ENCODE data around the gene LRMDA.

Gene LRMDA

GRCh38 chr10:76152186-76152585 is 720.8 kb downstream of the LRMDA start:
- no peak for DNase-seq

- peak; percentile 76 for DNase-seq
Observed at GRCh38 chr10:76155961-76156360, 724.5 kb downstream of the LRMDA start.

GRCh38 chr10:76160446-76161300 is 729.2 kb downstream of the LRMDA start:
- DNase-seq: no peak

DNA sequence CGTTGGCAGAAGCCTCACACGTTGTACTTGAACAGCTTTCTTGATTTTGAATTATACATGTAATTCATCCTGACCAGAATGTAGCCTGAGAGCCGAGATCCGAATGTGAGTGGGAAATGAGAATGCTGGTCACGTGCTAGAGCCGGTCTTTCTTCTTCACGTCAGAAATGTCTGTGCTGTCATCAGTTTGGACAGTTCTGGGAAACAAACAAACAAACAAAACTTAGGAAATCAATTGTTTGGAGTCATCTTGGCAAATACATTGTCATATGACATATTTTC is 729.8 kb downstream of the LRMDA start:
- DNase-seq: no peak

DNA sequence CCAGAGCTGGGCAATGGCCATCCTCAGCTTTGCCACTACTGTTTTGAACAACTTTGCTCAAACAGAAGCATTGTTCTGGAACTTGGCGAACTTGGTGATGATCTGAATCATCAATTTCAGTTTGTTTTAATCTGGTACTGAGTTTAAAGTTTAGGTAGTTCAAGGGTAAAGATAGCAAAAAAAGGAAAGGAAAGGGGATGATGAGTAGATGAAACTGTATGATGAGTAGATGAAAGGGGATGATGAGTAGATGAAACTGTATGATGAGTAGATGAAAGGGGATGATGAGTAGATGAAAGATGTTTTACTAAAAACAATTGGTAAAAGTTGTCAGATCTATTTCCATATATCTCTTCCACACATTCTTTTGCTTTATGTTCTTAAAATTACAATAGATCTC is 737.0 kb downstream of the LRMDA start:
- no peak for DNase-seq

- no peak for DNase-seq
Observed at GRCh38 chr10:76169246-76169645, 737.8 kb downstream of the LRMDA start.

DNA sequence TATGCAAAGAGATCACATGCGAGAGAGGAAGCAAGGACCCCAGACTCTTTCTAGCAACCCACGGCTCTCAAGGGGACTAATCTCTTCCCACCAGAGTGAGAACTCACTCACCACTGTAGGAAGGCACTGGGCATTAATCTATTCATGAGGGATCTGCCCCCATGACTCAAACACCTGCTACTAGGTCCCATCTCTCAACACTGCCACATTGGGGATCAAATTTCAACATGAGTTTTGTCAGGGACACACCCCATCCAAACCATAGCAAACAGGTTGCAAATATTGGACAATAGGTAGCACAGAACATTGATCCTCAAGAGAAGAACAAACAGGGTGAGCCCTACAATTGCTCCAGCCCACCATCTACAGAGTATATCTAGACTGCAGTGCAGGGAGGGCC is 740.6 kb downstream of the LRMDA start:
- DNase-seq: no peak

- peak; percentile 61 for DNase-seq
Observed at GRCh38 chr10:76175533-76176165, 744.2 kb downstream of the LRMDA start.

GRCh38 chr10:76176166-76176550 is 744.7 kb downstream of the LRMDA start:
- DNase-seq: no peak

DNA sequence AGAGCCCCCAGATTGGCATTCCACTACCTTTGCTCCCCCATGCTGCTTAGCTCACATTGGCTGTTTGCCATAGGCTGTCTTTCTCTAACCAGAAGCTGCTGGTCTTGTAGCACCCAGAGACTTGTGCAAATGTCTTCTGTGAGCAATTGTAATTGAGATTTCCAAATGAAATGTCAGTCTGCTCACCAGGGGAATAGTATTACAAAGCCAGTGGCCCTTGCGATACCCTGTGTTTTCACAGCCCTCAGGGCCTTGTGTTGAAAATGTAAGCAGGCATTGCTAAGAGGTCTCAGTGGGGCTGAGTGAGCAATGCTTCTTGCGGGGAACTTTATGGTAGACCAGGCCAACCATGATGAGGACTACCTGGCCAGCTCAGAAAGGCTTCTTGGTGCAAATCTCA is 746.5 kb downstream of the LRMDA start:
- DNase-seq: no peak

GRCh38 chr10:76178532-76179292 is 747.3 kb downstream of the LRMDA start:
- no peak for DNase-seq

GRCh38 chr10:76179806-76180205 is 748.4 kb downstream of the LRMDA start:
- DNase-seq: no peak

DNA sequence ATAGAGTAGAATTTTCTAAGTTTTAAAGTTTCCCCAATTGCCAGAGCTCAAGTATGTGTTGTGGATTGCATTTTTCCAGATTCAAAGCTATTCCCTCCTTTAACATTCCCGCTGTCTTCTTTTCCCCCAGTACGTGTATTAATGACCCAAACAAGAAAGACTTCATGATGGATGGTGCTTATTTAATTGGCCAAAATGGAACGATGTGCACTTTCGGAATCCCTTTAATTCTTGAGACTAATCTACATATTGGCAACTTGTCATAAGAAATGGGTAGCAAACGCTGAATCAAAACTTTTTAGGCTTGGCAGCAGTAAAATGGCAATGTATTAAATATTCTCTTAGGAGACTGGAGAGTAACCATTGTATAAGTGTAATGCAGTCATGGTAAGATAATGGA is 753.2 kb downstream of the LRMDA start:
- no peak for DNase-seq

DNA sequence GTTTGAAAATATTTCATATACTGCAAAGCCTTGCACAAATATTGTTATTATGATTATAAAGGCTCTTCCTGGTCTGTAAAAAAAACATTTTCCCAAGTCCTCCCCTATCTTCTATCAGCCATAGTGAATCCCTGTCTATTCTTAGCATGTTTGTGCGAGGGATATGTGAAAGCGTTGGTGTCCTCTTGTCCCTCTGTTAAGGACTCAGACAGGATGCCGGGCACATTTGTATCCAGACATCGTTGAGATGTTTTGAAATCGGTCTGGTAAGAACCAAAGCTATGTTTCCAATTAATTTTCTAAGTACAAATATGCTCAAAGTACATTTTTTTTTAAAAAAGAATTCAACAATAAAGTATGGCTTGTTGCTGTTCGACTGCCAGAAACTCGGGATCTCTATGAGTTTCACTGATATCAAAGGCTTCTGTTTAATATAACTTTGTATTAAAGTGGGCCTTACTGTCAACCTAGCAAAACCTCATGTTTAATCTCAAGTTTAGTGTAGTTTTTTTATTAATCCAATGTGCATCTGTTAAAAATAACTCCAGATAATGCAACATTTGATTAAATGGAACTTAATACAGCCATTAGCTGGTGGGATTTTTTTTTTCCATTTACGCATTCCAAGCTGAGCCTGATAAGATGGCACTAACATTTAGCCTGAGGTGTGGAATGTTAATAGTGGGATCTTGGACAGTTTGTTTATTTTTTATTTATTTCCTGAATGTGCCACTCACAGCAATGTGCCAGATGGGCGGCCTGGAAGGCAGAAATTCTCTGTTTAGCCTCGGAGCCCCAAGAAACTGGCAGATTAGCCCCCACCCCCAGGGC is 754.3 kb downstream of the LRMDA start:
- DNase-seq: no peak

DNA sequence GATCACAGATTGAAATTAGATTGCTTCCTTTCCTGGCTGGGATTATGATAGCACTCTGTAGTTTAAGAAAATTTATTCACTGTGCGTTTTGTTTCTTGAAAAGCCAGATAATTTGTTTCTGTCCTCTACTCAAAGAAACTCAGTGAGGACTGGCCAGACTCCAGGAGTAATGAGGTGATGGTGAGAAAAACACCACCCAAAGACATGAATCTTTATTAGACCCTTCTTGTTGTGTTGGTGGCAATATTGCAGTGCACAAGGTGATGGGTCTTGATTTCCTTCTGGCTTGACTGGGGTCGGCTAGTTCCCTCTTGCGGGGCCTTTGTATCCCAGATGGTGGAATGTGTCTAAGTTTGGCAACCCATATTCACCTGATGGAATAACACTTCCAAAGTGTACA is 756.8 kb downstream of the LRMDA start:
- DNase-seq: no peak

DNA sequence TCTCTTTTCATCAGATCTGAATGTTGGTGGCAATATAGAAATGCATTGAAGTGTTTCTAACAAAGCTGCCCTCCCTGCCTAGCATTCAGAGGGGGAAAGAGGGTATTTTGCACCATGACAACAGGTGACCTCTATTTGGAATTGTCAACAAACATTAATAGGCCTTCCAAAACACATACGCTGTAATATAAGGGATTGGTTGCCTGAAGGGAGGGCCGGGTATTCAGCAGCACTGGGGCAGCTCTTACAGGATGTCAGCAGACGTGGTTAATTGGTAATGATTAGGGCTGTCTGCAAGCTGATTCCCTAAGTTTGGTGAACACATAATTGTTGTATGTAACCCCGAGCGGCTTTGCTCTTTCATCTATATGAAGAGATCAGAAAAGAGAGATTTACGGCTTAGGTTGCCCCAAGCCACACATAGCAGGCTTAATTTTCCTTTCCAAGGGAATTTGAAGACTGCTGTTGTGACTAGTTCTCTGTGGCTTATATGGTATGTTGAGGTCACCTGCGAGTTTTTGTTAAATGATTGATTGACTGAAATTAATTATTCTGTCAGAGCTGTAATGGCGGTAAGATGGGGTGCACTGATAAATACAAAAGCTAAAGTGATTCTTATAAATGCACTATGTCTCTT is 759.3 kb downstream of the LRMDA start:
- peak; percentile 87 for DNase-seq

DNA sequence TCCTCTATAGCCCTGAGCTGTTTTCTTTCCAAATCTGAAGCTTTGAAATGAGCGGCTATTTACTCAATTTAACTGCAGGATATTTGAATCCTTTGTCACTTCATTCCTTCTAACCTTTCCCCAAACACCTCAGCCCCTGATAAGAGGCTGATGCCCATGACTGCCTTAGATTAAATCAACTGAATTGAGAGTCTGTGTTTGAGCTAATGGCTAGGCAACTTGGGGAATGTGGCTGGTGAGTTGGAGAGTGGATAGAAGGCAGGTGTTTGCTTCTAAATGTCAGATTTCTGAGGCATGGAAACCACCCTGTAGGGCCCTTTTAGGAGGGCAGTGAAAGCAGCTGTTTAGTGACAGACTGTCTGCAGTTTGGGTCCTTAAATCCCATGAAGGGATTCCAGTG is 759.9 kb downstream of the LRMDA start:
- peak; percentile 85 for DNase-seq

DNA sequence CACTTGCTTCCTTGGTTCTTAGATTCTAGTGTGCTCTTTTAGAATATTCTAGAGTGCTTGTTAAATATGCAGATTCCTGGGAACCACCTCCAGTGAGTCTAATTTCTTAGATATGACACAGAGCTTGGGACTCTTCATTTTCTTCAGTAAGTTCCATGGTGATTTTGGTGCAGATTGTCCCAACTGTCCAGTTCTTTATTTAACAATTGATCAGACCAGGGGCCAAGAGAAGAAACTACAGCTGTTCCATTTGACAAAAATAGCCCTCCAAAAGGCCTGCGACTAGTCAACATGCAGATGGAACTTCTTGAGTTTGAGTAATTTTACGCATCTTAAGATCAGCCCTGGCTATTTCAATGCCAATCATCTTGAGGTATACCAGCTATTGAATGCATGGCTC is 760.7 kb downstream of the LRMDA start:
- DNase-seq: no peak

DNA sequence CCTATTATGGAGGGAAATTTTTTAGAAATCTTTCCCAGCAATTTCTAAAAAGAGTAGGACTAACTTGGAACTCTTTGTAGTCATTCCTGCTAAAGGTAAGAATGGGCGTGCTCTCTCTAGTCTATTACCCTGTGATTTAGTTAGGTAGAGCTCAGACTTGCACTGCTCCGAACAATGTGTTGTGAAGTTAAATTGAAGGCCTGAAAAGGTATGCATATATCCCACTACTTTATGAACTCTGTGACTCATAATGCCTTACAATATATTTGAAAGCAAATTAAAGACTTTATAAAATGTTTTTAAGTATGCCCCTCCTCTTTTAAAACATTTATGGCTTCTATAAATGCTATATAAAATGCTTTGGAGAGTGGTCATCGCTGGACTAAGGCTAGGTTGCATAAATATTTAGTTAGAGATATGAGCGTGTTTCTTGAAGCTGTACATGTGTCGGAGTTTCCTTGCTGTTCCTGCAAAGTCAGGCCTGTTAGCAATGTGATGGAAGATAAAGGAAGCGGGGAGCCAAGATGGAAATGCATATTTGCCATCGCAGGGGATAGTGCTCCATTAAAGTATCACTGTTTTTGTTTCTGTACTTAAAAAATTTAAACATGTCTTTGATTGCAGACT is 761.4 kb downstream of the LRMDA start:
- DNase-seq: no peak

- no peak for DNase-seq
Observed at GRCh38 chr10:76195654-76196390, 764.4 kb downstream of the LRMDA start.

DNA sequence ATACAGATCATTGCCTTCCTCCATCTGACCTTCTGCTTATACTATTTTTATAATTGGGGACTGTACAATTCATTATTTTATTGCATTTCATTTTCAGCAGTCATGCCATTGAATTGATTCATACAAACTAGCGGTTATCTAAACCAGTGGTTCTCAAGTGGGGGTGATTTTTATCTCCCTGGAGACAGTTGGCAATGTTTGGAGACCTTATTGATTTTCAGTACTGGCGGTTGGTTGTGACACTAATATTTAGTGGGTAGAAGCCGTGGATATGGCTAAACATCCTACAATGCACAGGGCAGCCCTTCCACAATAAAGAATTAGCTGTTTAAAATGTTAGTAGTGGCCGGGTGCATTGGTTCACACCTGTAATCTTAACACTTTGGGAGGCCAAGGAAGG is 765.9 kb downstream of the LRMDA start:
- no peak for DNase-seq
